Measurements from ENCODE around the gene RPA3. TPM values are rescaled to one million over a fixed set of nuclear protein-coding genes. Genes with fewer than 3 reads are reported as not detected.

The RPA3 gene
- total and polyA plus RNA-seq, 2 of the 13 experiments (the other 11 are each of a cell fraction or from before 2014, with no cell fraction given): 38.3 to 154 TPM

- no peak for TF ChIP-seq HNF1A (IDR thresholded peaks at IDR 0.05; ENCODE audit: low read depth)
- no peak; the same call in 1 of the 2 replicates for TF ChIP-seq HNF1A (CRISPR knock-in tag; IDR thresholded peaks at IDR 0.05; ENCODE audit: borderline replicate concordance)
- no peak for TF ChIP-seq SMAD3 (CRISPR knock-in tag; IDR thresholded peaks at IDR 0.05)
- no peak for TF ChIP-seq GZF1 (CRISPR knock-in tag; IDR thresholded peaks at IDR 0.05)
- TF ChIP-seq RELA (CRISPR knock-in tag; IDR thresholded peaks at IDR 0.05): no peak; the same call in 1 of the 2 replicates
- TF ChIP-seq, protein P1, sequence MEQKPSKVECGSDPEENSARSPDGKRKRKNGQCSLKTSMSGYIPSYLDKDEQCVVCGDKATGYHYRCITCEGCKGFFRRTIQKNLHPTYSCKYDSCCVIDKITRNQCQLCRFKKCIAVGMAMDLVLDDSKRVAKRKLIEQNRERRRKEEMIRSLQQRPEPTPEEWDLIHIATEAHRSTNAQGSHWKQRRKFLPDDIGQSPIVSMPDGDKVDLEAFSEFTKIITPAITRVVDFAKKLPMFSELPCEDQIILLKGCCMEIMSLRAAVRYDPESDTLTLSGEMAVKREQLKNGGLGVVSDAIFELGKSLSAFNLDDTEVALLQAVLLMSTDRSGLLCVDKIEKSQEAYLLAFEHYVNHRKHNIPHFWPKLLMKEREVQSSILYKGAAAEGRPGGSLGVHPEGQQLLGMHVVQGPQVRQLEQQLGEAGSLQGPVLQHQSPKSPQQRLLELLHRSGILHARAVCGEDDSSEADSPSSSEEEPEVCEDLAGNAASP (CRISPR knock-in tag; IDR thresholded peaks at IDR 0.05; ENCODE audit: borderline replicate concordance): no peak; the same call in 1 of the 2 replicates
- no peak for TF ChIP-seq HNRNPK (IDR thresholded peaks at IDR 0.05; ENCODE audit: low read depth, low read length, poor library complexity, severe bottlenecking)
- TF ChIP-seq BORCS8-MEF2B (CRISPR knock-in tag; IDR thresholded peaks at IDR 0.05): peak; percentile 55; the same call in 1 of the 2 replicates
- 0 out of 2 replicates have a peak, but pooled peaks have one; percentile 32 for TF ChIP-seq RNF2 (conservative IDR thresholded peaks at IDR 0.05; ENCODE audit: low read depth)
- TF ChIP-seq, protein P2, sequence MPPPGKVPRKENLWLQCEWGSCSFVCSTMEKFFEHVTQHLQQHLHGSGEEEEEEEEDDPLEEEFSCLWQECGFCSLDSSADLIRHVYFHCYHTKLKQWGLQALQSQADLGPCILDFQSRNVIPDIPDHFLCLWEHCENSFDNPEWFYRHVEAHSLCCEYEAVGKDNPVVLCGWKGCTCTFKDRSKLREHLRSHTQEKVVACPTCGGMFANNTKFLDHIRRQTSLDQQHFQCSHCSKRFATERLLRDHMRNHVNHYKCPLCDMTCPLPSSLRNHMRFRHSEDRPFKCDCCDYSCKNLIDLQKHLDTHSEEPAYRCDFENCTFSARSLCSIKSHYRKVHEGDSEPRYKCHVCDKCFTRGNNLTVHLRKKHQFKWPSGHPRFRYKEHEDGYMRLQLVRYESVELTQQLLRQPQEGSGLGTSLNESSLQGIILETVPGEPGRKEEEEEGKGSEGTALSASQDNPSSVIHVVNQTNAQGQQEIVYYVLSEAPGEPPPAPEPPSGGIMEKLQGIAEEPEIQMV (CRISPR knock-in tag; IDR thresholded peaks at IDR 0.05; ENCODE audit: low read depth): no peak
- no peak for TF ChIP-seq SETDB1 (CRISPR knock-in tag; IDR thresholded peaks at IDR 0.05; ENCODE audit: borderline replicate concordance)
- TF ChIP-seq MZF1 (CRISPR knock-in tag; IDR thresholded peaks at IDR 0.05; ENCODE audit: borderline replicate concordance): no peak
- TF ChIP-seq NR1H2 (CRISPR knock-in tag; IDR thresholded peaks at IDR 0.05; ENCODE audit: borderline replicate concordance, low read depth): no peak
- TF ChIP-seq SKIL (CRISPR knock-in tag; IDR thresholded peaks at IDR 0.05; ENCODE audit: borderline replicate concordance): no peak
- no peak for TF ChIP-seq ZMYM2 (CRISPR knock-in tag; IDR thresholded peaks at IDR 0.05)
- TF ChIP-seq, protein P3, sequence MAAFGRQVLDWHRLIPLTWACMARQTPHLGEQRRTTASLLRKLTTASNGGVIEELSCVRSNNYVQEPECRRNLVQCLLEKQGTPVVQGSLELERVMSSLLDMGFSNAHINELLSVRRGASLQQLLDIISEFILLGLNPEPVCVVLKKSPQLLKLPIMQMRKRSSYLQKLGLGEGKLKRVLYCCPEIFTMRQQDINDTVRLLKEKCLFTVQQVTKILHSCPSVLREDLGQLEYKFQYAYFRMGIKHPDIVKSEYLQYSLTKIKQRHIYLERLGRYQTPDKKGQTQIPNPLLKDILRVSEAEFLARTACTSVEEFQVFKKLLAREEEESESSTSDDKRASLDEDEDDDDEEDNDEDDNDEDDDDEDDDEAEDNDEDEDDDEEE (CRISPR knock-in tag; IDR thresholded peaks at IDR 0.05): peak; percentile 33
- TF ChIP-seq ZMYM4 (CRISPR knock-in tag; IDR thresholded peaks at IDR 0.05): peak; percentile 99
Measured at GRCh38 chr7:7640221-7641128, 77.9 kb downstream of the RPA3 start, which contains the start of gene UMAD1 (continued).

All from HepG2 (cell line).